ENCODE measurements around the gene CDH8. TPM values are rescaled to one million over a fixed set of nuclear protein-coding genes. Genes with fewer than 3 reads are reported as not detected.

CDH8 gene
- total RNA-seq, 2 experiments from 2014 or later = not detected

DNA sequence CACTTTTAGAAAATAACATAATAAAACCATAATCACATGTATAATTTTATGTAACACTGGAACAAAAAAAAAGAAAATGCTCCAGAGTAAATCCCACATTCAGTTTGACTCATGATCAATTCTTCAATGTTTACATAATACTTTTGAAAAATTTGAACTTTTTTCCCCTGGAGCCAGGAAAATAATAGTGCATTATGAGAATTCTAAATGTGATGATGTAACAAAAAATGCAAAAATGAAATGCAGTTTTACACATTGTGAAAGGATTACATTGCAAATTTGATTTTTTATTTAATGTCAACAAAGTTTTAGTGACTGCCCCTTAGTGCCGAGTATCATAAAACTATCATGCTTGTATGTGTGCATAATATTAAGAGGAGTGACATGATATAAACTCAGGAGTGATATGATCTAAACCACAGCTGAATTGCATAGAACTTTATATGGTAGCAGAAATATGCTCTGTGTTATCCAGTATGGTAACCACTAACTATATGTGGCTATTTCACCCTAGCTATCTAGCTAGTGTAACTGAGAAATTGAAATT is 238.2 kb downstream of the CDH8 start:
- H3K4me3 ChIP-seq (ENCODE audit: low read depth, low read length, poor library complexity, severe bottlenecking) = no peak overlapping the region
- H3K9me3 ChIP-seq (ENCODE audit: low read length) = no peaks in the 10 kb centered on the region
- DNase-seq (ENCODE audit: low spot score) = no peak
- H3K9me2 ChIP-seq (ENCODE audit: insufficient read depth, low read length) = no peaks in the 10 kb centered on the region
- TF ChIP-seq, protein P1, sequence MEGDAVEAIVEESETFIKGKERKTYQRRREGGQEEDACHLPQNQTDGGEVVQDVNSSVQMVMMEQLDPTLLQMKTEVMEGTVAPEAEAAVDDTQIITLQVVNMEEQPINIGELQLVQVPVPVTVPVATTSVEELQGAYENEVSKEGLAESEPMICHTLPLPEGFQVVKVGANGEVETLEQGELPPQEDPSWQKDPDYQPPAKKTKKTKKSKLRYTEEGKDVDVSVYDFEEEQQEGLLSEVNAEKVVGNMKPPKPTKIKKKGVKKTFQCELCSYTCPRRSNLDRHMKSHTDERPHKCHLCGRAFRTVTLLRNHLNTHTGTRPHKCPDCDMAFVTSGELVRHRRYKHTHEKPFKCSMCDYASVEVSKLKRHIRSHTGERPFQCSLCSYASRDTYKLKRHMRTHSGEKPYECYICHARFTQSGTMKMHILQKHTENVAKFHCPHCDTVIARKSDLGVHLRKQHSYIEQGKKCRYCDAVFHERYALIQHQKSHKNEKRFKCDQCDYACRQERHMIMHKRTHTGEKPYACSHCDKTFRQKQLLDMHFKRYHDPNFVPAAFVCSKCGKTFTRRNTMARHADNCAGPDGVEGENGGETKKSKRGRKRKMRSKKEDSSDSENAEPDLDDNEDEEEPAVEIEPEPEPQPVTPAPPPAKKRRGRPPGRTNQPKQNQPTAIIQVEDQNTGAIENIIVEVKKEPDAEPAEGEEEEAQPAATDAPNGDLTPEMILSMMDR (conservative IDR thresholded peaks at IDR 0.05; ENCODE audit: low read length) = no peak
- TF ChIP-seq EZH2phosphoT487 (IDR thresholded peaks at IDR 0.05; ENCODE audit: borderline replicate concordance, low read depth, low read length) = no peak
- H3K27ac ChIP-seq (ENCODE audit: low read depth, low read length, poor library complexity, severe bottlenecking) = no peak overlapping the region
- H4K20me1 ChIP-seq (ENCODE audit: insufficient read depth, low read length) = no peaks in the 10 kb centered on the region
- no peak overlapping the region for H3K4me2 ChIP-seq (ENCODE audit: low read length)
- CTCF ChIA-PET (ENCODE audit: unreplicated experiment) = no interaction called here
- intact Hi-C loops (cut with micrococcal nuclease; ENCODE audit: unreplicated experiment) = no loop called here
- no TSS peak for BruUV-seq (replicated peaks)
- no peaks in the 10 kb centered on the region for H3K79me2 ChIP-seq (ENCODE audit: insufficient read depth, low read depth, low read length)
- H3K36me3 ChIP-seq (ENCODE audit: insufficient read depth, low read length) = no peaks in the 10 kb centered on the region
- H3K4me1 ChIP-seq (ENCODE audit: insufficient read depth, low read length, poor library complexity, severe bottlenecking) = no peaks in the 10 kb centered on the region
- POLR2A ChIA-PET = interaction anchor here (0.8 kb wide), 1 partner anchor 9 kb away, joined by 3 read pairs; no protein-coding TSS in a partner anchor
- no peak overlapping the region for H2AFZ ChIP-seq (ENCODE audit: low read length)

DNA sequence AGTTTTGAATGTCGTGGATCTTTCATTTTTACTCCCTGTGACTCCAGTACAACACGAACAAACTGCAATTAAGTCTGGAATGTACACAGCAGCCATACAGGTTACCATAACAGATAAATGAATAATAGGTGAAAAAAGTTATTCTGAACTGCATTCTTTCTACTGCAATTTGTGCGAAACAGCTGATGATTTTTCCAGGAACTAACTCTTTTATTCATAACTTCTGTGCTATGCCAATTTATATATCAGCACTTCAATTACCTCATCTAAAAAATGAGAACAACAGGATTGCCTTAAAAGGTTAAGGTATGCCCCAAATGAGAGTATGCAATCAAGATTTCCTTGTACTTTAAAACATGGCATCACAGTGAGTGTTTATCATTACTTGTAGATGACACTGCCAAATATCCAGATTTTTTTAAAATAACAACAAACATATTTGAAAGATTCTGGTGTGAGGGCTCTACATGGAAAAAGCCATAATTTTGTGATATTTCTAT is 238.9 kb downstream of the CDH8 start:
- no peak for DNase-seq (ENCODE audit: low spot score)
- H4K20me1 ChIP-seq (ENCODE audit: insufficient read depth, low read length) = no peaks in the 10 kb centered on the region
- H3K79me2 ChIP-seq (ENCODE audit: insufficient read depth, low read depth, low read length) = no peaks in the 10 kb centered on the region
- no peaks in the 10 kb centered on the region for H3K4me1 ChIP-seq (ENCODE audit: insufficient read depth, low read length, poor library complexity, severe bottlenecking)
- no peak overlapping the region for H3K4me3 ChIP-seq (ENCODE audit: low read depth, low read length, poor library complexity, severe bottlenecking)
- ChIA-PET POLR2A (no interaction called here), CTCF (ENCODE audit: unreplicated experiment) (no interaction called here)
- no peaks in the 10 kb centered on the region for H3K9me2 ChIP-seq (ENCODE audit: insufficient read depth, low read length)
- intact Hi-C loops (cut with micrococcal nuclease; ENCODE audit: unreplicated experiment) = no loop called here
- no peak overlapping the region for H2AFZ ChIP-seq (ENCODE audit: low read length)
- no TSS peak for BruUV-seq (replicated peaks)
- no peak overlapping the region for H3K4me2 ChIP-seq (ENCODE audit: low read length)
- TF ChIP-seq, protein P1 (conservative IDR thresholded peaks at IDR 0.05; ENCODE audit: low read length) = no peak
- TF ChIP-seq EZH2phosphoT487 (IDR thresholded peaks at IDR 0.05; ENCODE audit: borderline replicate concordance, low read depth, low read length) = no peak
- H3K27ac ChIP-seq (ENCODE audit: low read depth, low read length, poor library complexity, severe bottlenecking) = no peak overlapping the region
- no peaks in the 10 kb centered on the region for H3K36me3 ChIP-seq (ENCODE audit: insufficient read depth, low read length)
- H3K9me3 ChIP-seq (ENCODE audit: low read length) = no peaks in the 10 kb centered on the region

DNA sequence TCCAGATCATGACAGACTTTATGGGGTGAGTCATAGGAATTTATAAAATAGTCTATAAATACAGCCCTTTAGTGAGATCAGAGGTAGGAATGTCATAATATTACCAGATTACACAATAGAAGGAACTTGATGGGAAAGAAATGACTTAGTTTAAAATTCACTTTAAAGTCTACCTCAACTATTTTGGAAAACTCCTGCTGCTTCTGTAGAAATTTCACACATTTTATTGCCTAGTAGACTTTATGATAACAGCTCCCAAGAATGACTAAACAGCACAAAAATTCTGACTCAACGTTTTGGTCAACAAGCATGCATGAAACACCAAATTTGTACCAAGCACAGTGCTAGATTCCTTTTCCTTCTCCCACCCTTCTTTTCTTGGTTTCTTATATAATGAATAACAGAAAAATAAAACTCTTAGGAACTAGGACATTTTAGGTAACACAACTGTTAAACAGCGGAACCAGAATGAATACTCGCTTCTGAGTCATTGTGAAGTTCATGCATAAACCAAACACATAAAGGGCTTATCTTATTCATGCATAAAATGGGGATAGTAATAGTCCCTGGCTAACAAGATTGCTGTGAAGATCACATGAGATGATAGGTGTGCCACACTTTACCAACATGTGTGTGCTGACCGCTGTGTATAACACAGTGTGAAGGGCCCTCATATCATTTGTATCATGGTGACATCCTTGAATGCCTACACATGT is 243.9 kb downstream of the CDH8 start:
- no TSS peak for BruUV-seq (replicated peaks)
- Histone ChIP-seq H2AFZ (ENCODE audit: low read length) (no peak overlapping the region), H3K27ac (ENCODE audit: low read depth, low read length, poor library complexity, severe bottlenecking) (no peak overlapping the region), H3K9me2 (ENCODE audit: insufficient read depth, low read length) (no peaks in the 10 kb centered on the region), H3K79me2 (ENCODE audit: insufficient read depth, low read depth, low read length) (no peaks in the 10 kb centered on the region), H3K9me3 (ENCODE audit: low read length) (no peaks in the 10 kb centered on the region), H4K20me1 (ENCODE audit: insufficient read depth, low read length) (no peaks in the 10 kb centered on the region), H3K4me2 (ENCODE audit: low read length) (no peak overlapping the region), H3K36me3 (ENCODE audit: insufficient read depth, low read length) (no peaks in the 10 kb centered on the region), H3K4me3 (ENCODE audit: low read depth, low read length, poor library complexity, severe bottlenecking) (no peak overlapping the region), H3K4me1 (ENCODE audit: insufficient read depth, low read length, poor library complexity, severe bottlenecking) (no peaks in the 10 kb centered on the region)
- TF ChIP-seq, protein P1 (conservative IDR thresholded peaks at IDR 0.05; ENCODE audit: low read length) = no peak
- TF ChIP-seq EZH2phosphoT487 (IDR thresholded peaks at IDR 0.05; ENCODE audit: borderline replicate concordance, low read depth, low read length) = no peak
- DNase-seq (ENCODE audit: low spot score) = no peak
- CTCF ChIA-PET (ENCODE audit: unreplicated experiment) = no interaction called here
- intact Hi-C loops (cut with micrococcal nuclease; ENCODE audit: unreplicated experiment) = no loop called here
- POLR2A ChIA-PET = no interaction called here
